ENCODE results near the gene KCNAB1.
"Not testable (repeated sequence)": the region's sequence is repeated elsewhere in the genome, so short reads cannot be mapped to it uniquely, and the experiment has no call there.

KCNAB1 gene

DNA sequence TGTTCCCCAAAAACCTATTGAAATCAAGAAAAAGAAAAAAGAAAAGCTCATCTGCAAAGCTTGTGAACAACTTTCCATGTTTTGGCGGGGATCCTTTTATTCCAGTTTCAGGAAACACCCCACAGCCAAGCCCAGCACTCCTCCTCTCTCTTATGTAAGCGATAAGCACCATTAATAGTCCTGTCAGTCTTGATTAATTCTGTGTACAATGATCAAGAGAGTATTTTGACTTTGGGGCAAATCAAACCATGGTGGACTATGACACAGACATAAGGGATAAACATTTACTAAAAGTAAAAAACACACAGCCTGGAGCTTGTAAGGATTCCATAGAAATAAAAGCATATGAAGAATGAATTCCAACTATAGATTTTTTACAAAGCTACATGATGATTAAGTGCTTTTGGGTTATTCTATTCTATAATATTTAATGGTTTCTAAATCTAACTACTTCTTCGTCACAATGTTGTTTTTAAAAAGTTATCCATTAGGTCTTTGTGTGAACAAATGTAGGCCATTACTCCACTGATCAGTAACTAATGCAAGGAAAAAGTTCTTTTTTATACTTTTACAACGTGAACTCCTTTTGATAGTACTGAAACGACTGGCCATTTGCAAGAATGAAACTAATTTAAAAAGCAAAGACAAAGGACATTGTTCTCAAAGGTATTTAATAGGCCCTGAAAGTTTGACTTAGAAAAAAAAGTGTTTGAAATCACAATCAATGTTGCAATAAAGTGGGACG is 106.5 kb downstream of the KCNAB1 start:
- DNase-seq = no peak

DNA sequence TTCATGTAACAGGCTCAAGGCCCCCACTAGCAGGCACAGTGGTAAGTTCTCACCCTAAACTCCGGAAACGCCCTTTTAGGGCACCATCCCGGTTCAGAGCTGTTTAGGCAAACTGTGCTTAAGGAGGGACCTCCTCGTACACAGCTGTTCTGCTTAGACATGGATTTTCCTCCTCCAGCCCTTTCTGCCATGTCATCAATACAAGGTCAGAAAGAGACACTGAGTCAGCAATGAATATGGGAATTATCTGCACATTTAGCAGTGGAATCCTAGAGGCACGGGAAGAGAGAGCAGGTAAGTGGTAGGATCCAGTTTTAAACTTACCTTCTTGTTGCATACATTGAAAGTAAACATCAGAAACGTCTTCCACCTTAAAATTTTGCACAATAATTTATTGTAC is 107.3 kb downstream of the KCNAB1 start:
- DNase-seq = no peak

DNA sequence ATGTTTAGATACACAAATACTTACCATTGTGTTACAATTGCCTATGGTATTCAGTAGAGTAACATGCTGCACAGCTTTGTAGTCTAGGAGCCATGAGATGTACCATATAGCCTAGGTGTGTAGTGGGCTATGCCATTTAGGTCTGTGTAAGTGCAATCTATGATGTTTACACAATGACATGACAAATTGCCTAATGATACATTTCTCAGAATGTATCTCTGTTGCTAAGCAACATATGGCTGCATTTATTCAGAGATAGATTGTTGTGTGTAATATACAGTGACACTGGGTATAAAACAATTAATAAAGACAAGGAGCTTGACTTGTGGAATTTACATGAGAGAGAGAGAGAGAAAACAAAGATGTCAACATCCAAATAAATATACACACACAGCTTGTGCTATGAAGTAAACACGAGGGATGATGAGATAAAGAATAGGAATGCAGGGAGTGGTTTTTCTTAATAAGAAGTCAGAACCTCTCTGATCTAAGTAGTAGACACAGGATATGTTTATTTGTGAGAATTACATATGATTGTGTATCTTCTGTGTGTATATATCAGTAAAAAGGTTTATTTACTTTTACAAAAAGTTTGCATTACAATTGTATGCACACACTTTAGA is 110.0 kb downstream of the KCNAB1 start:
- no peak for DNase-seq

DNA sequence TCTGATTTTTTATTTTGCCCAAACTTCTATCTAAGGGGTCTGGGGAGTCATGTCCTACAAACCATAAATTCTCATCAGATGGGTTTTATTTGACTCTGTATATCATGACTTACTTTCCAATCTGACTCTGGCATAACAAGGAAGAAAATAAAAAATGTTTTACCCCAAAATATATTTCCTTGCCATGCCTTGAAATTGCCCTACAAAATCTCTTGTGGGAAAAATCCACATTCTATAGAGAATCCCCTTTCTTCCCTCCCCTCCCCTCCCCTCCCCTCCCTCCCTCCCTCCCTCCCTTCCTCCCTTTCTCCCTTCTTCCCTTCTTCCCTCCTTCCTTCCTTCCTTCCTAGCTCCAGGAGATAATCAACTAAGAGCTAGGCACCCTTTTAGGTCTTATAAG is 110.8 kb downstream of the KCNAB1 start:
- DNase-seq = not testable (repeated sequence)

DNA sequence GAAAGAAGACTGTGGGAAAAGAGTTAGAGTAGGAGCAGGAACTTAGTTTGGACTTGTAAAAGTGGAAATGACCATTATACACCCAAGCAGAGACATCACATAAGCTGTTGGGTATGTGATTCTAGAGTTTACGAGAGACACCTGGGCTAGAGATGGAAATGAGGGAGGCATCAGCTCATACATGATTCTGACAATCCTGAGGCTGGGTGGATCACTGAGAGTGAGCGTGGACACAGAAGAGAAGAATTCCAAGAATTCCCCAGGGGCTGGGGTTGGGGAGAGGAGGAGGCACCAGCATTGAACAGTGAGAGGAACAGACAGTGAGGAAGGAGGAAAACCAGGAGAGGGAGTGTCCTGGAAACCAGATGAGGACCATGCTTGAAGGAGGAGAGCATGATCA is 113.5 kb downstream of the KCNAB1 start:
- DNase-seq = no peak

DNA sequence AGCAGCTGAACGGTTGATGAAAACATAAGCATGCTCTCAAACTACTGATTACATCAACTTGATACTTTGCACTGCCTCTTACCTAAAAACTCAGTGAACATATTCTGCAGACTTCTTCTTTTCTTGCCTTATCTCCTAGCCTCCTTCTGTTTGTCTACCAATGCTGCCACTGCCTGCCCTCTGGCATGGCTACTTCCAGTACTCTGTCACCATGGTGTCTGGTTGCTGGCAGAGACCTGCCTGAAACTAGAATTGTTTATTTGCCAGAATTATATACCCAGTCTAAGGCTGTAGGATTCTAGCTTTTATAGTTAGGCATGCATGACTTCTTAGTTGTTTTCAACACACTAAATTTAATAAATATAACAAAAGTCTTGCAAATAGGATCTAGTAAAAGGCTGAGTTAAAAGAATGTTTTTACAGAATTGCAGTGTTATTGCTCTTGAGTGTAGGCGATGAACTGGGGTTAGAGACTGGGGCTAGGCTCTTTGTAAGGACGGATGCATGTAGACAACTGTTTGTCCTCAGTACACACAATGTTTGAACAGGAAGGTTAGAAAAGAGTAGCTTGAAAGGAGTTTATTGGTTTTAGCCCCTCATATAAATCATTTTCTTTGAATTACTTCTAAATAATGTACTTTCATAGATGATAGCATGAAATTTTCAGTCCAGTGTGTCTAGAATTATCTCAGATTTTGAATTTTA is 116.3 kb downstream of the KCNAB1 start:
- DNase-seq = no peak

DNA sequence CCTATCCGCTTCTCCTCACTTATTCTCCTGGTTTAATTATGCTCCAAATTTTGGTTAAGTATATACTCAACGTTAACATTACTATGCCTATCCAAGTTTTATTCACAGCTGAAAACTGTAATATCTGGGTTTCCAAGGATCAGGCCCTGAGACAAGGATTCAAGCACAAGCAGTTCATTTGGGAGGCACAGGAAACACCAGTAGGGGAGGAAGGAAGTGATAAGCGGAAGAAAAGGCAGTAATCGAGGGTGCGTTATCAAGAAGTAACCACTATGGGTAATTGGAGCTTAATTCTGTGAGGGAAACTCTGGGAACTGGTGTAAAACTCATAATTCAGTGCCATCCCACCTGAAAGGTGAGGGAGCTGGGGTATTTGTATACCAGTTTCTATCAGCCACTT is 120.3 kb downstream of the KCNAB1 start:
- DNase-seq = no peak

DNA sequence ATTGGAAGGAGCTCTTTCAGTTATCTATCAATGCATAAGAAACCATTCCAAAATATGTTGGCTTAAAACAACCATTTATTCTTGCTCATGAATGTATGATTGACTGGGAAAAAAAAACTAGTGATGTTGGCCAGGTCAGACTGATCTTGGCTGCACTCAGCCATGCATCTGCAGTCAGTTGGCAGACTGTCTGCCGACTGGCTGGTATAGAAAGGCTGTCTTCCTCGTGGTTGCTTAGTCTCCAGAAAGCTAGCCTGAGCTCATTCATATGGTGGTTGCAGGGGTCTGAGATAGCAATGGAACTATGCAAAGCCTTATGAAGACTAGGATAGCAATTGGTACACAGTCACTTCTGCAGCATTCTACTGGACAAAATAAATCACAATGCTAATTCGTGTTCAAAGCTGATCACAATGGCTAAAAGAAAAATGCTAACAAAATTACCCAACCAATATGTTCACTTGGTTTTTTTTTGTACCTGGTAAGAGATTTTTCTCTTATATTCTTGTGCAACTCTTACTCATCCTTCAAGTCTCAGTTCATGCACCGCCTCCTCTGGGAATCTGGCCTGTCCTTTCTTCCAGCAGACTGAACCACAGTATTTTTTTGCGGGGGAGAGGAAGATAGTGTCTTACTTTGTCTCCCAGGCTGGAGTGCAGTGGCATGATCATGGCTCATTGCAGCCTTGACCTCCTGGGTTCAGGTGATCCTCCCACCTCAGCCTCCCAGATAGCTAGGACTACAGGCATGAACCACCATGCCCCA is 126.8 kb downstream of the KCNAB1 start:
- no peak for DNase-seq

DNA sequence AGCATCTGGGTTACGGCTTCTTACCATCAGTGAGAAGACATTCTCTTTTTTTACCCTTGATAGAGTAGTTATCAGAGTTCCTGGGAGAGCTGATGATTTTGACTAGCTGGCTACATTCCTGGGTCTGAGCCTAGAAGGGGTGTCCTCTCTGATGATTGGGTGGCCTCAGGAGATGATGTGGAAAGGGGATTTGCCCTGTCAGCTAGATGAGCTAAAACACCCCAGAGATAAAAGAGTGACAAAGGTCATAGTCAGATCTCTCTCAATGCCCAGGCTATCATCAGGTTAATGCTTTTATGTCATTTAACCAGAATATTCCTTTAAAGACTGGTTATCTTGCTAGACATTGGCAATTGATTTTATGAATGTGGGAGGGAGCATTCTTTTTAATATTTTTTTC is 130.2 kb downstream of the KCNAB1 start:
- no peak for DNase-seq

DNA sequence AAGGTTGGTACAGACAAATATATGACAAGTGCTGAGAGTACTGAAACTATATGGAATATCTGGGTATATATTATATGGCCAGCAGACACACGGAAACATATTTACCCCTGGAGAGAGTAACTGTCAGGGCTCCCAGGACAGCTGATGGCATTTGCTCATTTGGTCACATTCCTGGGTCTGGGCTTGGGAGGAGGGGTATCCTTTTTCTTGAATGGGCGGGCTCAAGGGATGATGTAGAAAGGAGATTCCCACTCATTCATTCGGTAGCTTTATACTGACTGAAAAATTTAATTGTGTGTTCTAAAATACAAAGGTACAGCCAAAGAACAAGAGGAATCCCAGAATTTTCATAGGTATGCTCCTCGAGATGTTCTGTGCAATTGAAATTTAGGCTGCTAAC is 131.0 kb downstream of the KCNAB1 start:
- no peak for DNase-seq

DNA sequence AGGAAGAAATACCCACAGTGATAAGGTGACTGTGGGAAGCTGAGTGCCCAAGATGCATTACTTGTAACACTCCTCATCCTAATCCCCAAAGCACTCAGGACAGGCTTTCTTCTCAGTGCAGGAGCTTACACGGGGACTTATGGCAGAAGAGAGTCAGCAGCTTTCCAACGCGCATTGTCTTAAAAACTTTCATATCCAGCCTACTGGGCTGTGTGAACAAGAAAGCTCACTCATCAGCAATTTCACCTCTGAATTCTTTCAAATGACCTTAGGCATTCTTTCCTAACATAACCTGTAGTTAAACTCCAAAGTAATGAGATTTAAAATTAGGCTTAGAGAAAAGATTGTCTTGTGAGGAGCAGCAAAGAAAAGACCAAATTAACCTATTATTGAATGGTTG is 132.3 kb downstream of the KCNAB1 start:
- DNase-seq = no peak

DNA sequence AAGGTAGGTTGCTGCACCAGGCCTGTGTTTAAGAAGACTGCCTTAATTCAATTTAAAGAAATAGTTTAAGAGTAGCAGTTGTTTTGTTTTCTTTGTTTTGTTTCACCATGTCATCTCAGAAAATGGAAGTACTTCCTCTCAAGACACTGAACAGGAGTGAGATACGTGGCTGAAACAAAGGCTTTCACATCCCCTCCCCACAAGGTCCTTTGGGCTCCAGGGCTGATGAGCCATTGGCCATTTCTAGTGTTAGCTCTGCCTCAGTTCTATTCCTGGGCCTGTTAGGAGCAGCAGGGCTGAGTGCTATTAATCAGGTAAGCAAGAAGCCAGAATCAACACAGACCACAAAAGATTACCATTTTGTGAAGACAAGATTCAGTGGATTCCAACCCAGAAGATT is 132.8 kb downstream of the KCNAB1 start:
- DNase-seq = no peak

DNA sequence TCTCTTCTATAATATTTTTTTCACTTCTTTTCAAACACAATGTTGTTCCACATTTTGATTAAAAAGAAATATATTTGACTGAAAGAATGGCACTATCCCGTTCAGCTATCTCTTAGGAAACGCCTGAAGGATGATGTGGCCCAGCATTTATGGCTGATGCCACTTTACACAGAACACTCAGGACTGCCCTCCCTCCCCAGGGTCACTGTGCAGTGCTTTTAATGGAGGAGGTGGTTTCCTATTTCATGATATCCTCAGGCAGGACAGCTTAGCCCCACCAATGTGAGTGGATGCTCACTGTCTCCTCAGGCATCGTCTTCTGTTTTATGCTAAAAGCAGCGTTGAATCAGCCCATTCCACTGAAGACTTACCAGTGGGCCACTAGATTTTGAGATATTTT is 135.9 kb downstream of the KCNAB1 start:
- DNase-seq = no peak

DNA sequence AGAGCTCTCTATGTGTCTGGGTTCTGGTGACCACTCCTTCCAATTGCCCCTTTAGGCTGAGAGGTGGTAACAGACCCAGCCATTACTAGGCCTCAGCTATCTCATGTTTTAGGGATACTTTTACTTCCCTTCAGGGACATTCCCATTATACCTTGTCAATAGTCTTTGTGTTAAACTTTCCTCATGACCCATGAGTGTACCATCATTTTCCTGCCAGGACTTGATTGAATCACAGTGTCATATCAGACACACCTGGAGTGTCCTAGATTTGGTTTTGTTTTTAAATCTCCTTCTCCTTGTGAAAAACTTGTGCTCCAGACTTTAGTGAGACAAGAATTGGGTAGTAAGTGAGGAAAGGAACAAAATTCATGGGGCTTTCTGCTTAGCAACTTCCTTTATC is 136.6 kb downstream of the KCNAB1 start:
- no peak for DNase-seq

DNA sequence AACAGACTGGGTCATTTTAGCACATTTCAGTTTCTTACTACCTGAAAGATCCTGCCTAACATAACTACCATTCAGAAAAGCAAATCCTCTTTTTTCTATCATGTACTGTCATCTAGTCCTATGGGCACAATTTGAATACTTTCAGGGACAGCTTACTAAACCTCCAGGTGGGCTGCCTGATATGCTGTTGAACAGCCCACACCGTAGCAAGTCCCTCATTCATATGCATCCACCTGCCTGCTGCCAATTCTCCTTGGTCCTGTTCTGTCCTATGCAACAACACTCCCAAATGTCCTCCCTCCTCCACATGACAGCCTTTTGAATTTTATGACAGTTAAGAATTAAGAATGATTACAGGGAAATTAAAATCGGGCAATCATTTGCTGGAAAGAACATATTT is 137.9 kb downstream of the KCNAB1 start:
- DNase-seq = no peak

DNA sequence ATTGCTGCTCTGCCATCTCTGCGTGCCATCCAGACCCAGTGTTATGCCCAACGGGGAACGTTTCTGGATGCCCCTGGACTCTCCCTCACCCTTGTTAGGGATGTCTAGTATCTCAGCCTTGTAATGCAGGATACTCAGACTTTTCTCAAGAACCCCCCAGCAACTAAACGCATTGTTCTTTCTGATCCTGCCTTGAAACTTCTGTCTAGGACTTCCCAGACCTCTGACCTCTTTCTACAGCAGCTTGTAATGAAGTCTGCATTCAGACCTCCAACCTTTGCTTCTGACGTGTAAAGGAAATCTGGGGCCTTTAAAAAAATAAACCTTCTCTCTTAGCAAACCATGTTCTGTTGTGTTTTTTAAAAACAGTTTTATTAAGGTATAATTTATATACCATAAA is 139.5 kb downstream of the KCNAB1 start:
- no peak for DNase-seq

DNA sequence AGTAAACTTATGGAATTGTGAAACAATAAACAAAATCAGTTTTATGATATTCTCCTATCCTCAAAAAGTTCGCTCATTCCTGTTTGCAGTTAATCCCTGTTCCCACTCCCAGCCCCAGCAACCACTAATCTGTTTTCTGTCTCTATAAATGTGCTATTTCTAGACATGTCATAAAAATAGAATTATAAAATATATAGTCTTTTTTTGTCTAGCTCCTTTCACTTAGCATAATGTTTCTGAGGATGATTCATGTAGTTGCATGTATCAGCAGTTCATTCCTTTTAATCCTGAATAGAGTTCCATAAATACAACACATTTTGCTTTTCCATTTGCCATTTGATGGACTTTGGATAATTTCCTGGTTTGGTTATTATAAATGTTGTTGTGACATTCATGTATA is 140.0 kb downstream of the KCNAB1 start:
- DNase-seq = no peak

DNA sequence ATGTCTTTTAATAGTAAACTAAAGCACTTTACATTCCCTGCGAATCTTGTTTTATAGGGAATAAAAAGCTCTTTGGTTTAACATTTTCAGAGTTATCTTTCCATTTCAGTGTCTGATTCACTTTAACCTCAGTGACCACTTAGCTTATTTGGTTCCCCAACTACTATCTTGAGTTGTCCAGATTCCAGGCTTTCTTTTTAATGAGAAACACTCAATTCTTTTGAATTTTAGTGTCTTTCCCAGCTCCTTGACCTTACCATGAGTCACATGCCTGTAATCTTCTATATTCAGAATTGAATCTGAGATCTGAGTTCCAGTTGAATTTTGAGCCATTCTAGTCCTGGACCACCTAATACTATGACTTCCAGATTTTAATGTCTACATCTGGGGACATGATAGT is 144.4 kb downstream of the KCNAB1 start:
- DNase-seq = no peak

DNA sequence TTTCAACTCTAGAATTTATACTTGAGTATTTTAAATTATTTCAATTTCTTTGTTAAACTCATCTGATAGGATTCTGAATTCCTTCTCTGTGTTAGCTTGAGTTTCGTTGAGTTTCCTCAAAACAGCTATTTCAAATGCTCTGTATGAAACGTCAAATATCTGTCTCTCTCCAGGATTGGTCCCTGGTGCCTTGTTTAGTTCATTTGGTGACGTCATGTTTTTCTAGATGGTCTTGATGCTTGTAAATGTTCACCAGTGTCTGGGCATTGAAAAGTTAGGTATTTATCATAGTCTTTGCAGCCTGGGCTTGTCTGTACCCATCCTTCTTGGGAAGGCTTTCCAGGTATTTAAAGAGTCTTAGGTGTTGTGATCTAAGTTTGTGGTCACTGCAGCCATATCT is 151.1 kb downstream of the KCNAB1 start:
- no peak for DNase-seq

DNA sequence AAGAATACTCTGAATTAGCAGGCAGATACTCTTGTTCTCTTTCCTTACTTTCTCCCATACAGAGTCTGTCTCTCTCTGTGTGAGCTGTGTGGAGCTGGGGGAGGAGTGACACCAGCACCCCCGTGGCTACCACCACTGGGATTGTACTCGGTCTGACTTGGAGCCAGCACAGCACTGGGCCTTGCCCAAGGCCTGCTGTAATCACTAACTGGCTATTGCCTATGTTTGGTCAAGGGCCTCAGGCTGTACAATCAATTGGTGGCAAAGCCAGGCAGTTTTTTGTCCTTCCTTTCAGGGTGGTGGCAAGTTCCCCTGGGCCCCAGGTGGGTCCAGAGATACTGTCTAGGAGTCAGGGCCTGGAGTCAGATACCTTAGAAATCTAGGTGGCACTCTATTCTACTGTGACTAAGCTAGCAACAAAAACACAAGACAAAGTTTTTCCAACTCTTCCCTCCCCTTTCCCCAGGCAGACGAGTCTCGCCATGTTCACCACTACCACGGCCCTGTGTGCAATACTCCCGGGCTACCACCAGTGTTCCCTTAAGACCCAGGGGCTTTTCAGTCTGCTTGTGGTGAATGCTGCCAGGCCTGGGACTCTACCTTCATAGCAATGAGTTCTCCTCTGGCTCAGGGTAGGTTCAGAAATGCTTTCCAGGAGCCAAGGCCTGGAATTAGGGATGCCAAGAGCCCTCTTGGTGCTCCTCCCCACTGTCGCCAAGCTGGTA is 151.8 kb downstream of the KCNAB1 start:
- no peak for DNase-seq

DNA sequence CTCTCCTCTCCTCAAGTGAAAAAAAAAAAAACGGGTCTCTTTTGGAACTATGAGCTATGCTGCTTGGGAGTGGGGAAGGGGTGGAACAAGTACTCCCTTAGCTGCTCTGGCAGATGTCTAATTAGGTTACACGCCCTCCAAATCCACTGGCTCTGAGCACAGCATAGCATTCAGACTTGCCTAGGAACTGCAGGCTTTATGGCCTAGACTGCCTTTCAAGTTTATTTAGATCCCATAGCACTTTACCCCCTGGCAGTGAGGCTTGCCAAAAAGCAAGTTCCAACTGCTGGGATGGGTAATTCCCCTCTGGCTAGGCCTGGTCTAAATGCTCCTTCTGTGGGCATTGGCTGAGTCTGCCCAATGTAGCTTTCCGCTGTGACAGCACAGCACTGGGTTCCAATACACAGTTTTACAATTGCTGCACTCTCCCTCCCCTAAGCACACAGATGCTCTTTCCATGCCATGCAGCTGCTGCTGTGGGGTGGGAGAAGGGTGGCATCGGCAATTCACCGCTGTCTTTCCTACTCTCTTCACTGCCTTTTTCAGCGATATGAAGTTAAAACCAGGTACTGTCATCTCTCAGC is 152.8 kb downstream of the KCNAB1 start:
- DNase-seq = peak; percentile 36

DNA sequence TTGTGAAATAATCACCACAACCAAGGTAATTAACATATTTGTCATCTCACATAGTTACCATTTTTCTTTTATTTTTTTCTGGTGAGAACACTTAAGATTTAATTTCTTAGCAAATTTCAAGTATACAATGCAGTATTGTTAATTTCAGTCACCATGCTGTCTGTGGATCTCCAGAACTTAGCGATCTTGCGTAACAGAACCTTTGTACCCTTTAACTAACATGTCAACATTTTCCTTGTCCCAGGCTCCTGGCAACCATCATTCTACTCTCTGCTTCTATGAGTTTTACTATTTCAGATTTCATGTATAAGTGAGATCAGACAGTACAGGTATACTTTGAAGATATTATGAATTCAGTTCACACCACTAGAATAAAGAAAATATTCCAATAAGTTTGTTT is 154.4 kb downstream of the KCNAB1 start:
- no peak for DNase-seq

Measured in left hindlimb (tissue), 1 donor.